LNCAP (cell line): Measurements from ENCODE around the gene RPL7L1.

Experiments used
- CTCF ChIP-seq: fragments of 450-650 bp; IDR thresholded peaks from 2 replicates; pipeline ENCODE4 v1.5.1; 2017; ENCODE audit warnings: mild to moderate bottlenecking

RPL7L1 gene

DNA sequence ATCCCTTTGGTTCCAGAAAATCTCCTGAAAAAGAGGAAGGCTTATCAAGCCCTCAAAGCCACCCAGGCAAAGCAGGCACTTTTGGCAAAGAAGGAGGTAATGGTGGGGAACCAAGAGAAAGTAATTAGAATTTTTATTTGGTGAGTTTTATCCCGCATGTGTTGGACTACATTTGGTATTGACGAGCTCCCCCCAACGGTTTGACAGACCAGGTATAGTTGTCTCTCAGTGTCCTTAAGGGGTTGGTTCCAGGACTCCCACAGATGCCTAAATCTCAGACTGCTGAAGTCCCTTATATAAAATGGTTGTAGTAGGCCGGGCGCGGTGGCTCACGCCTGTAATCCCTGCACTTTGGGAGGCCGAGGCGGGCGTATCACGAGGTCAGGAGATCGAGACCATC lies 1.5 kb downstream of the RPL7L1 start:
- peak; percentile 20; the same call in 1 of the 2 replicates for TF ChIP-seq CTCF

DNA sequence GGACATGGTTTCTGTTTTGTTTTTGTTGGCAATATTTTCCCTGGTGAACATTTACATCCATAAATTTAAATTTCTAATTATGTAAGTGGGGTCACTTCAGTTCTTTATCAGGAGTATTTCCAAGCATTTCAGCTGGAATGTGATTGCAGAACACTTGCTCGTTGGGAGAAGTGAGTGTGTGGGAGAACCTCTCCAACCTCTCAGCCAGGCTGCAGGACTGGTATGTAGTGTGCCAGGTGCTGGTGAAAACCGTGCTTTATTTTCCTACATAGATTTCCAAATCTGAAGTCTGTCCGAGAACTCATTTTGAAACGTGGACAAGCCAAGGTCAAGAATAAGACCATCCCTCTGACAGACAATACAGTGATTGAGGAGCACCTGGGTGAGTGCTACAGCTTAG lies 6.3 kb downstream of the RPL7L1 start:
- TF ChIP-seq CTCF, result no peak

DNA sequence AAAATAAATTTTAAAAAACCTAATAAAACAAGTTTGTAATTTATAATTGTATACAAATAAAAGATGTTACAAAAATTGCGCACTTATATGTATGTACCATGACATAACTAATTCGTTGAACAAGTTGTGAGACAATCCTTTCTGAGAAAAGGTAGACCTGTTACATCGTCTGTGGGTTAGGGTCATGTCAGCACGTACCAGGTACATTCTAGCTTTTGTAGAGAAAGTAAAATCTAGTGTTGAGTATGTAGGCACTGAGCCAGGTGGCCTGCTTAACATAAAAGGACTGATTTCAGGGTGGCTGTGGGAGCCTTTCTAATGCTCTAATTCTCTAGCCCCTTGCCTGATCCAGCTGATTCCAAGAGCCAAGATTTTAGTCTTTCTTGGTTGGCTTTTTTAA lies 10.4 kb downstream of the RPL7L1 start:
- TF ChIP-seq CTCF, result no peak

DNA sequence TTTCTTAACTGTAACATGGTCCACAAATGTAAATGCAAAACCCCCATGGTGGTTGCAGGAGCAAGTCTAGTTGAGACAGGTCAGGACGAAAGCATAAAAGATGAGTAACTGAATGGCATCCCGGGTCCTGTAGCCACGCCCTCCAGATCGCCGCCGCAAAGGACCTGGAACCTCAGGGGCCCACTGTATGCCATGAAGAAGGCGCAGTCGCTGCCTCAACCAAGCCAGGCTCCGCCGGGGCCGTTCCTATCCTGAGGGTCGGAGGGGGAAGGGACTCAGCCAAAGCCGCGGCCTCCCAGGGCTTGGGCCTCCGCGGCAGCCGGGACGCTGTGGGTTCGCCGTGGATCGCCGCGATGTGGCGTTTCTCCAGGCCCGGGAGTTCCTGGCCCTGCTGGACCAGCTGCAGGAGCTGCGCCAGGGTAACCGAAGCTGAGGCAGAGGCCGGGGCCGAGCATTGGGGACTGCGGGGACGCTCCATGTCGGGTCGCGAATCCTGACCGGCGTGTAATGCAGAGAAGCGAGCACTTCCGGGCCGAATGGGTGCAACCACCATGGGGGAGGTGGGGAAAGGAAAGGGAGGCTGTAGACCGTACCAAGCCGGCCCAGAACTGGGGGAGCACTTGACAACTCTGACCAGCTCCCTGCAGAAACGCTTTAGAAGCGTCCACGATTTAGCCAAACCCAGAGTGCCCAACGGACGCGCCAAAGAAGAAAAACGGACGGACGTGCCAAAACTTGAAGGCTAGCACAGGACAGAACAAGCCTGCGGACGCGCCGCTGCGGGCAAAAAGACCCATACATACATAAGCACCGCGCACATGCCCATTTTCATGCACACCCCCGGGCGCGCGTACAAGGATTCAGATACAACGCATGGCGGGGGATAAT lies 11.1 kb downstream of the RPL7L1 start:
- no peak for TF ChIP-seq CTCF

GRCh38 chr6:42891199-42891722 lies 11.8 kb downstream of the RPL7L1 start:
- TF ChIP-seq CTCF, result no peak

DNA sequence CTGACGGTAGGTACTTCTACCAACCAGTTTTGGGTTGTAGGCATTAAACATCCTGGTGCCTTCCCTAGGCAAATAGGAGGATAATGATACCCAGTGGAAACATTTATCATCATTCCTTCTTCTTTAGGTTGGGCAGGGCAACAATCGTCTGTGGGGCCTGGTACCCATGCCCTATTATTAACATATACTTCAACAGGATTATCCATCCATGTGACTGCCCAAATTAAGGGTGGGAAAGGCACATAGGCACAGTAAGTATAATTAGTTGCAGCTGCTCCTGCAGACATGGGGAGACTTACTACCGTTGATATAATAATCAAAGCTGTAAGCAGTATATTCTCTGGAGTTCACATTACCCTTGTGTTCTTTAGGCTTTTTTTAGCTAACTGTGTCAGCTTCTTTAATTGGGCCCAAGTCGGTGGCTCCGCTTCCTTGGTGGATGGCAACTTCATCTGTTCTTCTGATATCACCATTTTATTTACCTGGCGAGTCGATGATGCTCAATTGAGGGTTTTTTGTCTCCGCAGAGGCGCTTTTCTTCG lies 16.8 kb downstream of the RPL7L1 start:
- TF ChIP-seq CTCF, result no peak

DNA sequence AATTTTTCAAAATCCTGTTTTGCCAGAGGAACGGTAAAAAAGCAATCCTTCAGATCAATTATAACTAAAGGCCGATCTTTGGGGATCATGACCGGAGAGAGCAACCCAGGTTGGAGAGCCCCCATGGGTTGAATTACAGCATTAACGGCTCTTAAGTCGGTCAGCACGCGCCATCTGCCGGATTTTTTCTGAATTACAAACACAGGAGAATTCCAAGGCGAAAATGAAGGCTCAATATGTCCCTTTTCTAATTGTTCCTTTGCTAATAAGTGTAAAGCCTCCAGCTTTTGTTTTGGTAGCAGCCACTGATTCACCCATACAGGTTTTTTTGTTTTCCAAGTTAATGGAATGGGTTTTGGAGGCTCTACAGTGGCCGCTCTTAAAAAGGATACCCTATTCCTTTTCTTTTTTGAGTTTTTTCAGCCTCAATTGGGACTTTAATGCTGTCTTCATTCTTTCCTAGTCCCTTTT lies 19.5 kb downstream of the RPL7L1 start:
- TF ChIP-seq CTCF, result peak; percentile 55
